GM13977 (cell line): ENCODE measurements around the gene DPF3.

Experiments used
- DNase-seq: peaks from one replicate; pipeline ENCODE4 v3.0.0; 2012; ENCODE audit warnings: low spot score
- CTCF ChIP-seq: IDR thresholded peaks from 2 replicates; pipeline ENCODE4 v1.5.1; 2012; ENCODE audit warnings: mild to moderate bottlenecking, control low read depth; ENCODE audit not compliant: insufficient read depth; ENCODE audit errors: extremely low read depth, missing control alignments
- in situ Hi-C: fragments of 300-500 bp; cut with MboI; formaldehyde crosslinking; loops from one replicate; pipeline ENCODE4 v1.12.0; 2022; ENCODE audit warnings: low sequenced_read_pairs, low pct_unique_long_range_greater_than_20kb, mixed read lengths, inconsistent platforms; ENCODE audit not compliant: unreplicated experiment

DPF3 gene

GRCh38 chr14:72613975-72614319 lies 280.0 kb downstream of the DPF3 start:
- no peak for DNase-seq
- TF ChIP-seq CTCF: no peak
- in situ Hi-C loops: no loop called here

GRCh38 chr14:72613231-72613974 lies 280.5 kb downstream of the DPF3 start:
- in situ Hi-C loops: no loop called here
- DNase-seq: no peak
- no peak for TF ChIP-seq CTCF

GRCh38 chr14:72612041-72612440 lies 281.9 kb downstream of the DPF3 start:
- no peak for DNase-seq
- in situ Hi-C loops: no loop called here
- TF ChIP-seq CTCF: no peak

- in situ Hi-C loops: no loop called here
- no peak for DNase-seq
- TF ChIP-seq CTCF: no peak
Measured at GRCh38 chr14:72611506-72611905, 282.4 kb downstream of the DPF3 start.

- in situ Hi-C loops: no loop called here
- no peak for DNase-seq
- TF ChIP-seq CTCF: no peak
Measured at GRCh38 chr14:72610831-72611200, 283.1 kb downstream of the DPF3 start.

- no peak for DNase-seq
- in situ Hi-C loops: no loop called here
- no peak for TF ChIP-seq CTCF
Measured at GRCh38 chr14:72610096-72610830, 283.6 kb downstream of the DPF3 start.
